Suppressor macrophage treated with lipopolysaccharide for 4 hours (primary cell): ENCODE measurements around the gene PPP4R4.
A peak's percentile ranks its signal among the peaks of the same experiment; 100 is the strongest.

ENCODE experiments used
- DNase-seq: peaks from one replicate; pipeline ENCODE4 v3.0.0-alpha.2; 2020

PPP4R4 gene

GRCh38 chr14:94173885-94174603 lies at the start of gene PPP4R4:
TSS of gene PPP4R4 (plus strand) at chr14:94174322. CDS start at chr14:94174466, 144 bp downstream.
- DNase-seq, result peak; percentile 88

- DNase-seq, result no peak
Observed at GRCh38 chr14:94124582-94125377, 49.3 kb upstream of the PPP4R4 start.

GRCh38 chr14:94125659-94126418 lies 48.3 kb upstream of the PPP4R4 start:
- DNase-seq, result no peak

- DNase-seq, result no peak
Observed at GRCh38 chr14:94126419-94126677, 47.8 kb upstream of the PPP4R4 start.

- no peak for DNase-seq
Observed at GRCh38 chr14:94126800-94127199, 47.3 kb upstream of the PPP4R4 start.

- DNase-seq, result no peak
Observed at GRCh38 chr14:94127330-94127729, 46.8 kb upstream of the PPP4R4 start.

- no peak for DNase-seq
Observed at GRCh38 chr14:94128216-94128839, 45.8 kb upstream of the PPP4R4 start.

GRCh38 chr14:94129111-94129757 lies 44.9 kb upstream of the PPP4R4 start, which contains the start of gene IFI27L2:
TSS of gene IFI27L2 (minus strand) at chr14:94129604. CDS start at chr14:94129564, 40 bp downstream.
- peak; percentile 88 for DNase-seq

GRCh38 chr14:94129758-94130414 lies 44.2 kb upstream of the PPP4R4 start:
- peak; percentile 58 for DNase-seq

GRCh38 chr14:94132285-94132887 lies 41.7 kb upstream of the PPP4R4 start:
- DNase-seq, result peak; percentile 84

GRCh38 chr14:94135476-94135875 lies 38.6 kb upstream of the PPP4R4 start:
- no peak for DNase-seq

- peak; percentile 89 for DNase-seq
Observed at GRCh38 chr14:94136575-94137331, 37.4 kb upstream of the PPP4R4 start.

- DNase-seq, result no peak
Observed at GRCh38 chr14:94138251-94138650, 35.9 kb upstream of the PPP4R4 start.

GRCh38 chr14:94139006-94139405 lies 35.1 kb upstream of the PPP4R4 start:
- DNase-seq, result no peak

GRCh38 chr14:94139421-94139820 lies 34.7 kb upstream of the PPP4R4 start:
- DNase-seq, result no peak

- no peak for DNase-seq
Observed at GRCh38 chr14:94142247-94142646, 31.9 kb upstream of the PPP4R4 start.

GRCh38 chr14:94142836-94143235 lies 31.3 kb upstream of the PPP4R4 start:
- DNase-seq, result no peak

GRCh38 chr14:94143239-94143638 lies 30.9 kb upstream of the PPP4R4 start:
- no peak for DNase-seq

- DNase-seq, result no peak
Observed at GRCh38 chr14:94143711-94144110, 30.4 kb upstream of the PPP4R4 start.

GRCh38 chr14:94144765-94145164 lies 29.4 kb upstream of the PPP4R4 start:
- peak; percentile 20 for DNase-seq
